Globus pallidus (tissue), 1 donor: ENCODE measurements around the gene NUB1.

Source experiments
- DNase-seq: peaks from one replicate; pipeline ENCODE4 v3.0.0-alpha.2; 2015; ENCODE audit warnings: low spot score

NUB1 gene

GRCh38 chr7:151345576-151346469, 4.2 kb downstream of the NUB1 start:
- no peak for DNase-seq

GRCh38 chr7:151346470-151346769, 4.8 kb downstream of the NUB1 start:
- no peak for DNase-seq

- DNase-seq: no peak
Measured at GRCh38 chr7:151347200-151347599, 5.6 kb downstream of the NUB1 start.

GRCh38 chr7:151348970-151349369, 7.4 kb downstream of the NUB1 start:
- DNase-seq: no peak

GRCh38 chr7:151349507-151349853, 7.9 kb downstream of the NUB1 start:
- DNase-seq: no peak

- no peak for DNase-seq
Measured at GRCh38 chr7:151351027-151351426, 9.4 kb downstream of the NUB1 start.

GRCh38 chr7:151351967-151352366, 10.4 kb downstream of the NUB1 start:
- DNase-seq: no peak

GRCh38 chr7:151352512-151352911, 10.9 kb downstream of the NUB1 start:
- no peak for DNase-seq

GRCh38 chr7:151361193-151361959, 19.8 kb downstream of the NUB1 start:
- no peak for DNase-seq

- no peak for DNase-seq
Measured at GRCh38 chr7:151363182-151363581, 21.6 kb downstream of the NUB1 start.

- no peak for DNase-seq
Measured at GRCh38 chr7:151366166-151366879, 24.7 kb downstream of the NUB1 start.

- no peak for DNase-seq
Measured at GRCh38 chr7:151366880-151367222, 25.2 kb downstream of the NUB1 start.

GRCh38 chr7:151367284-151367683, 25.7 kb downstream of the NUB1 start:
- DNase-seq: no peak

GRCh38 chr7:151368136-151368571, 26.5 kb downstream of the NUB1 start:
- peak; percentile 68 for DNase-seq

- DNase-seq: no peak
Measured at GRCh38 chr7:151371266-151371665, 29.7 kb downstream of the NUB1 start.

GRCh38 chr7:151372612-151373265, 31.1 kb downstream of the NUB1 start:
- no peak for DNase-seq

- no peak for DNase-seq
Measured at GRCh38 chr7:151373599-151373998, 32.0 kb downstream of the NUB1 start.

- DNase-seq: no peak
Measured at GRCh38 chr7:151374139-151374538, 32.5 kb downstream of the NUB1 start.

GRCh38 chr7:151374726-151375125, 33.1 kb downstream of the NUB1 start:
- no peak for DNase-seq

- no peak for DNase-seq
Measured at GRCh38 chr7:151375530-151376217, 34.1 kb downstream of the NUB1 start.

GRCh38 chr7:151376218-151376902, 34.7 kb downstream of the NUB1 start:
- no peak for DNase-seq
